SK-N-SH treated with all-trans-retinoic acid at 6 μM for 48 hours (cell line): ENCODE measurements around the gene TEAD1.
A peak's percentile ranks its signal among the peaks of the same experiment; 100 is the strongest.

ENCODE experiments used
- PATZ1 ChIP-seq: fragments of 250-450 bp; sonication (Bioruptor Pico); IDR thresholded peaks from 2 replicates; pipeline ENCODE4 v1.8.0; 2020; ENCODE audit warnings: mild to moderate bottlenecking, moderate library complexity, borderline replicate concordance
- RARB ChIP-seq: fragments of 250-450 bp; sonication (Bioruptor Pico); IDR thresholded peaks from 2 replicates; pipeline ENCODE4 v1.8.0; 2021; ENCODE audit warnings: mild to moderate bottlenecking, moderate library complexity
- ZFP30 ChIP-seq: fragments of 450-650 bp; formaldehyde crosslinking; IDR thresholded peaks from 2 replicates; pipeline ENCODE4 v1.5.0; 2022; ENCODE audit warnings: mild to moderate bottlenecking, moderate library complexity

- TF ChIP-seq PATZ1 (CRISPR knock-in tag) = peak; percentile 79
- TF ChIP-seq RARB = no peak
- no peak for TF ChIP-seq ZFP30
These were observed 219.8 kb downstream of the TEAD1 start for GRCh38 chr11:12893787-12894672.
